Right hindlimb (tissue), 1 donor: ENCODE results near the gene RHBDF1.
"Not testable (repeated sequence)": the region's sequence is repeated elsewhere in the genome, so short reads cannot be mapped to it uniquely, and the experiment has no call there.

Source experiments
- DNase-seq: peaks from one replicate; pipeline ENCODE4 v3.0.0-alpha.2; 2018

The RHBDF1 gene

DNA sequence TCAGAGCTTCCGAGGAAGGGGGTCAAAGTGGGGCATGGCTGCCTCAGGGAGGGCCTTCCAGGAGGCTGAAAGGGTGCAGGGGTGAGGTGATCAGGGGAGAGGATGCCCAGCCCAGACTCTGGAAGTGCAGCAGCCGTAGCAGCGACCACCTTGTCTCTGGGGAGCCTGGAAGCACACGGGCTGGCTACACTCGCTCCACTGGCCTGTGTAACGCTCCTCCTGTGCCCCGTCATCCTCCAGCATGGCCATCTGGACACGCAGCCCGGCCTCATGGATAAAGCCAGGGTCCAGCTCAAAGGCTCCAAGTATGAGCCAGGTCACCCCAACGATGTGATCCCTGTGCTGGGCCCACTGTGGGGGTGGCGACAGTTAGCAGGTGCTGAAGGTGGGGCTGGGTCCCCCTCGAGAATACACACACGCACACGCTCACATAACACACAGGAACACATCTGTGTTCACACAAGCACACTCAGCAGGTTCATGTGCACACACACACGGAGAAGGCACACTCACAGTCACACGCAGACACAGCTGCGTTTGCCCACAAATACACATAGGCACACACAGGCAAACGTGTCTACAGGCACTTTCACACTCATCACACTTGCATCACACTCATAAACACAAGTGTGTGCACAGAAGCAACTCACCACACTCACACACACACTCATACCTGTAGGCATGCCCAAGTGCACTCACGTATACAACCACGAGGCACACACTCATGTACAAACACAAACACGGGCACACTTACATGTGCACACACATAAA lies 38.4 kb downstream of the RHBDF1 start:
- peak; percentile 13 for DNase-seq

DNA sequence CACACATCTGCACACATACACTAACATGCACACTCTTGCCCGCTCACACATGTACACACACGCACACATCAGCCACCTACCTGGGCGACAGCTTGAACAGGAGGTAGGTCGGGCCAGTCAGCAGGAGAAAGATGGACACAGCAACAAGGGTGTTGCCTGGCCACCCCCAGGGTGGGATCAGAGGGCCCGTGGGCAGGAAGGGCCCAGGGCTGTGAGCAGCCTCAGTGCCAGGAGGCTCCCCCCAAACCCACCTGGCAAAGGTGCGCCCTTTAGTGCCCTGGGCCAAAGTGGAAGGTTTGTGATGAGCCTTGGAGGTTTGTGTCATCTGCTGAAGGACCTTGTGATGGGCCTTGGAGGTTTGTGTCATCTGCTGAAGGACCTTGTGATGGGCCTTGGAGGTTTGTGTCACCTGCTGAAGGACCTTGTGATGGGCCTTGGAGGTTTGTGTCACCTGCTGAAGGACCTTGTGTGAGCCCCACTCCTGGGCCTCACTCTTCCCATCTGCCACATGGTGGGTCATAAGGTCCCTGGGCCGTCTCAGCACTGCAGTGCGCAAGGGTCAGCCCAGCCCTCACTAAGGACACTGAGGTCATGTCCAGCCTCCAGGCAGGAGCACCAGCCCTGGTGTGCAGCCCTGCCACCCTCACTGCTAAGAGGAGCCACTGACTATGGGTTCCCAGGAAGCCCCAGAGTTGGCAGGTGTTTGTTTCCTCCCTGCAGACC lies 39.1 kb downstream of the RHBDF1 start:
- not testable (repeated sequence) for DNase-seq

DNA sequence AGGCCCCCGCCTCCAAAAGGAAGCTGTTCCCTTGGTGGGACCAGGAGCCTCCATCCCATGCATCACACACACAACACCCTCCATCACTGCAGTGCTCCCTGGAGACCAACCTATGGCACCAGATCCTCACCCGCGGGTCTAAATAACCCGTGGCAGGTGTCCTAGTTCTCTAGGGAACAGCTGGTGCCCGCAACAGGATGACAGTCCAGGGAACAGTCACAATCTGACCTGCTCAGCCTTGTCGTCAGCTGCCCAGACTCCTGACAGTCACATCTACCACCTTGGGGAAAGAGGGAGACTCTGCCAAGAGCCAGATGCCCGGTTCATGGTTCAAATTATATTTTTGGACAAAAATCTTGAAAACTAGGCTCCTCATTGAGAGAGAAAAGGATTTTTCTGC lies 41.8 kb downstream of the RHBDF1 start:
- DNase-seq, result peak; percentile 2

DNA sequence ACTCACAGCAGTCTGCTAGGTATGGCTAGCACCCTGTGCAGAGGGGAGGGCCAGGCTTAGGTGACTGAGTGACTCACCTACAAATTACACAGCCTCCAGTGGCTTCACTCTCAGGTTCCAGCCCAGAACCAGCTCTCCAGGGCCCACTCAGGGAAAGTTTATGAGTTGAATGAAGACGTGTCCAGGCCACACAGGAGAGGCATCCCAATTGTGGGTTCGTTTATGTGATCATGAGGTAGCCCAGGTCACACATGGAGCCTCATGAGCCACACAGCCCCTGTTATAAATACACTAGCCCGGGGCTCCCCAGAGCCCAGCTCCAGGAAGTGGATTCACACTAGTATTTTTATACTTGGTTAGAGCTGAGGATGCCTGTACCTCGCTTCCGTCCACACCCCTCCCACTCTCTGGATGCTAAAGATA lies 46.5 kb downstream of the RHBDF1 start:
- DNase-seq, result not testable (repeated sequence)

DNA sequence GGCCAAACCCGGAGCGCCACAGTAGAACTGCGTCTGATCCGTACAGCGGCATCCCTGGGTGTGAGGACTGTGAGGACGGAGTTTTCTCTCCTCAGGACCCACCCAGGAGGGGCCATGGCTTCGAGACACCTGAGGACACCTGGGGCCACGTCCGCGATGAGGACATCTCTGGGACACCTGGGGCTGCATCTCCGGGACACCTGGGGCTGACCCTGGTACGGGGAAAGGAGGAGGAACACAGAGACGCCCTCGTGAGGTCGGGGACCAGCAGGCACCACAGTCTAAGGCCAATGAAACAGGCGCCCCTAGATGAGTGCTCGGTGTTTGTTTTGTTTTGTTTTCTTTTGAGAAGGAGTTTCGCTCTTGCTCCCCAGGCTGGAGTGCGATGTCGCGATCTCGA lies 48.3 kb downstream of the RHBDF1 start:
- peak; percentile 1 for DNase-seq

DNA sequence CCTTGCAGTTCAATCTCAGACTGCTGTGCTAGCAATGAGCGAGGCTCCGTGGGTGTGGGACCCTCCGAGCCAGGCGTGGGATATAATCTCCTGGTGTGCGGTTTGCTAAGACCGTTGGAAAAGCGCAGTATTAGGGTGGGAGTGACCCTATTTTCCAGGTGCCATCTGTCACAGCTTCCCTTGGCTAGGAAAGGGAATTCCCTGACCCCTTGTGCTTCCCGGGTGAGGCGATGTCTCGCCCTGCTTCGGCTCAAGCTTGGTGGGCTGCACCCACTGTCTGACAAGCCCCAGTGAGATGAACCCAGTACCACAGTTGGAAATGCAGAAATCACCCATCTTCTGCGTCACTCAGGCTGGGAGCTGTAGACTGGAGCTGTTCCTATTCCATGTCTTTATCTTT lies 51.5 kb downstream of the RHBDF1 start:
- DNase-seq, result not testable (repeated sequence)

DNA sequence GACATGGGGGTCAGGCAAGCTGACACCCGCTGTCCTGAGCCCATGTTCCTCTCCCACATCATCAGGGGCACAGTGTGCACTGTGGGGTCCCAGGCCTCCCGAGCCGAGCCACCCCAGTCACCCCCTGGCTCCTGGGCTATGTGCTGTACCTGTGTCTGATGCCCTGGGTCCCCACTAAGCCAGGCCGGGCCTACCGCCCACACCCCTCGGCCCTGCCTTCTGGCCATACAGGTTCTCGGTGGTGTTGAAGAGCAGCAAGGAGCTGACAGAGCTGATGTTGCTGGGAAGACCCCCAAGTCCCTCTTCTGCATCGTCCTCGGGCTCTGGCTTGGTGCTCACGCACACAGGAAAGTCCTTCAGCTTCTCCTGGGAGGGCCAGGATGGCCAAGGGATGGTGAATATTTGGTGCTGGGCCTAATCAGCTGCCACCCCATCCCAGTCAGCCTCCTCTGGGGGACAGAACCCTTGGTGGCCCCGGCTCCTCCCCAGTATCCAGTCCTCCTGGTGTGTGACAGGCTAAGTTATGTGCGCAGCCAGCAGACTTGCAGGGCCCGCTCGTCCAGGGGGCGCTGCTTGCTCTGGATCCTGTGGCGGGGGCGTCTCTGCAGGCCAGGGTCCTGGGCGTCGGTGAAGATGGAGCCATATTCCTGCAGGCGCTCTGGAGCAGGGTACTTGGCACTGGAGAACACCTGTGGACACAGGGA lies 55.2 kb downstream of the RHBDF1 start:
- DNase-seq, result peak; percentile 6

DNA sequence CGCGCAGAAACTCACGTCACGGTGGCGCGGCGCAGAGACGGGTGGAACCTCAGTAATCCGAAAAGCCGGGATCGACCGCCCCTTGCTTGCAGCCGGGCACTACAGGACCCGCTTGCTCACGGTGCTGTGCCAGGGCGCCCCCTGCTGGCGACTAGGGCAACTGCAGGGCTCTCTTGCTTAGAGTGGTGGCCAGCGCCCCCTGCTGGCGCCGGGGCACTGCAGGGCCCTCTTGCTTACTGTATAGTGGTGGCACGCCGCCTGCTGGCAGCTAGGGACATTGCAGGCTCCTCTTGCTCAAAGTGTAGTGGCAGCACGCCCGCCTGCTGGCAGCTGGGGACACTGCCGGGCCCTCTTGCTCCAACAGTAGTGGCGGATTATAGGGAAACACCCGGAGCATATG lies 61.7 kb downstream of the RHBDF1 start:
- DNase-seq, result peak; percentile 9

DNA sequence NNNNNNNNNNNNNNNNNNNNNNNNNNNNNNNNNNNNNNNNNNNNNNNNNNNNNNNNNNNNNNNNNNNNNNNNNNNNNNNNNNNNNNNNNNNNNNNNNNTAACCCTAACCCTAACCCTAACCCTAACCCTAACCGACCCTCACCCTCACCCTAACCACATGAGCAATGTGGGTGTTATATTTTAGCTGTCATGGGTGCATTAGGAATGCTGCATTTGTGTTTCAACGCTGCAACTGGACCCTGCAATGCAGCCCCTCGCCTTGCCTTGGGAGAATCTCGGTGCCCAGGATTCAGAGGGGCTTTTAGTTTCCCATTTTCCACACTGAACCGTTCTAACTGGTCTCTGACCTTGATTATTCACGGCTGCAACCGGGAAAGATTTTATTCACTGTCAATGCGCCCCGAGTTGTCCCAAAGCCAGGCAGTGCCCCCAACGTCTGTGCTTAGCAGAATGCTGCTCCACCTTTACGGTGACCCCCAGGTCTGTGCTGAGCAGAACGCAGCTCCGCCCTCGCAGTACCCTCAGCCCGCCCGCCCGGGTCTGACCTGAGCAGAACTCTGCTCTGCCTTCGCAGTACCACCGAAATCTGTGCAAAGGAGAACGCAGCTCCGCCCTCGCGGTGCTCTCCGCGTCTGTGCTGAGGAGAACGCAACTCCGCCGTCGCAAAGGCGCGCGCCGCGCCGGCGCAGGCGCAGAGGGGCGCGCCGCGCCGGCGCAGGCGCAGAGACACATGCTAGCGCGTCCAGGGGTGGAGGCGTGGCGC lies 62.3 kb downstream of the RHBDF1 start:
- peak; percentile 15 for DNase-seq
